K562 (cell line): ENCODE measurements around the gene CORO2A. TPM values are rescaled to one million over a fixed set of nuclear protein-coding genes. Genes with fewer than 3 reads are reported as not detected.

Experiments
- ATAC-seq: fragments of 200-7000 bp; cut with Tn5 transposase; 3 replicates; pipeline ENCODE4 v1.9.1; 2020; ENCODE audit warnings: moderate library complexity
- BruUV-seq: library from RNA; stranded (reverse); fragments of 400-500 nt; replicated peaks from 2 replicates; lab custom pipeline; 2021; lab: Mats Ljungman, UMichigan
- CTCF ChIA-PET: fragments of 300-600 bp; formaldehyde crosslinking; extraction: SDS; loops from one replicate; lab custom pipeline; 2021; ENCODE audit warnings: low intra/inter-chr PET ratio; lab: Yijun Ruan, JAX
- POLR2A ChIA-PET: fragments of 300-600, 350-650 bp; sonication (Branson Sonifier 250); formaldehyde crosslinking; extraction: SDS; loops from one replicate; lab custom pipeline; 2021; ENCODE audit warnings: antibody characterized with exemption, inconsistent platforms; lab: Yijun Ruan, JAX
- DNase-seq, 4 experiments: peaks; one replicate each; pipeline versions ENCODE4 v3.0.0 to v3.0.0-alpha.2; 2011 to 2018; ENCODE audit warnings: low spot score in 3 of 4, mixed read lengths in 3 of 4; ENCODE audit errors: extremely low read depth in 1 of 4
- FAIRE-seq: peaks from 2 replicates; lab custom pipeline; 2011; peaks lifted over from hg19 to GRCh38; lab: Jason Lieb, UNC
- H2AFZ ChIP-seq: 2 replicates; pipeline ENCODE4 v1.6.0; 2011; ENCODE audit warnings: low read depth, low read length, control low read depth, inconsistent platforms
- H3K27ac ChIP-seq: fragments of 200-600 bp; 3 replicates; pipeline ENCODE4 v1.8.0; 2011; ENCODE audit warnings: low read depth, mild to moderate bottlenecking, control low read depth, inconsistent platforms, low read length, moderate library complexity, mixed read lengths; ENCODE audit errors: extremely low read depth
- H3K27me3 ChIP-seq, 2 experiments: fragments of 300-600 bp in 1 of 2; 2 replicates in 1 of 2; 3 replicates in 1 of 2; pipeline versions ENCODE4 v1.6.0 to v1.8.0; 2011; ENCODE audit warnings: inconsistent platforms in 2 of 2, low read length in 2 of 2, mild to moderate bottlenecking in 1 of 2, mixed read lengths in 1 of 2, moderate library complexity in 1 of 2; ENCODE audit not compliant: control insufficient read depth in 2 of 2, insufficient read depth in 2 of 2
- H3K36me3 ChIP-seq: fragments of 300-600 bp; 3 replicates; pipeline ENCODE4 v1.8.0; 2011; ENCODE audit warnings: mild to moderate bottlenecking, low read length, inconsistent platforms; ENCODE audit not compliant: control insufficient read depth, insufficient read depth
- H3K4me1 ChIP-seq, 2 experiments: fragments of 200-600 bp in 1 of 2; replicated peaks in 1 of 2; 2 replicates in 1 of 2; 3 replicates in 1 of 2; pipeline versions ENCODE4 v1.5.1 to v1.8.0; 2011; ENCODE audit warnings: inconsistent platforms in 2 of 2, low read length in 2 of 2, mild to moderate bottlenecking in 1 of 2, mixed read lengths in 1 of 2, moderate library complexity in 1 of 2; ENCODE audit not compliant: control insufficient read depth in 2 of 2, insufficient read depth in 2 of 2
- H3K4me2 ChIP-seq: 2 replicates; pipeline ENCODE4 v1.6.1; 2011; ENCODE audit warnings: low read length, control low read depth, inconsistent platforms, mixed read lengths; ENCODE audit not compliant: insufficient read depth
- H3K4me3 ChIP-seq: fragments of 200-600 bp; sonication (generic), shearing (Covaris generic); 2 replicates; pipeline ENCODE4 v1.5.1; 2016; ENCODE audit warnings: control low read depth, inconsistent platforms
- H3K79me2 ChIP-seq: fragments of 200-600 bp; 3 replicates; pipeline ENCODE4 v1.8.0; 2011; ENCODE audit warnings: low read length, inconsistent platforms; ENCODE audit not compliant: control insufficient read depth, insufficient read depth
- H3K9ac ChIP-seq, 2 experiments: 2 replicates each; pipeline versions ENCODE4 v1.6.0 to v1.6.1; 2011; ENCODE audit warnings: low read depth in 2 of 2, low read length in 2 of 2, control low read depth in 1 of 2, inconsistent platforms in 1 of 2, mild to moderate bottlenecking in 1 of 2, mixed read lengths in 1 of 2; ENCODE audit not compliant: insufficient read depth in 1 of 2
- H3K9me1 ChIP-seq: one replicate; pipeline ENCODE4 v1.6.0; 2011; ENCODE audit warnings: inconsistent platforms, mild to moderate bottlenecking, low read length, moderate library complexity; ENCODE audit not compliant: control insufficient read depth, insufficient read depth
- H3K9me3 ChIP-seq: replicated peaks from 2 replicates; pipeline ENCODE4 v1.5.1; 2011; ENCODE audit warnings: low read depth, low read length, inconsistent platforms; ENCODE audit not compliant: control insufficient read depth, insufficient read depth
- H4K20me1 ChIP-seq: replicated peaks from 2 replicates; pipeline ENCODE4 v1.6.1; 2011; ENCODE audit warnings: low read length, inconsistent platforms, mixed read lengths; ENCODE audit not compliant: control insufficient read depth, insufficient read depth
- ELF4 ChIP-seq: fragments of 450-650 bp; formaldehyde crosslinking; IDR thresholded peaks from 2 replicates; pipeline ENCODE4 v1.4.0; 2022; ENCODE audit warnings: missing genetic modification characterization
- GABPB2 ChIP-seq: fragments of 250-450 bp; sonication (Bioruptor Pico); conservative IDR thresholded peaks from 2 replicates; pipeline ENCODE4 v1.5.1; 2021; ENCODE audit warnings: mild to moderate bottlenecking
- MYNN ChIP-seq, 2 experiments: sonication (generic); formaldehyde crosslinking in 1 of 2; IDR thresholded peaks; 2 replicates each; pipeline versions ENCODE4 v1.5.0 to v1.6.1; 2016 to 2020; ENCODE audit warnings: antibody characterized with exemption in 1 of 2, missing genetic modification reagents in 1 of 2
- POU5F1 ChIP-seq: fragments of 150-350 bp; IDR thresholded peaks from 2 replicates; pipeline ENCODE4 v1.6.1; 2014; ENCODE audit warnings: borderline replicate concordance, low read length, low read depth, mild to moderate bottlenecking; ENCODE audit not compliant: partially characterized antibody
- WGBS: fragments of 100-300 bp; shearing (Covaris generic); methylation state at CpG from one replicate; pipeline ENCODE4 v1.1.6; 2016; ENCODE audit warnings: low coverage, mixed read lengths; ENCODE audit not compliant: insufficient coverage; ENCODE audit errors: missing lambda C conversion rate; 5-methylcytosine and 5-hydroxymethylcytosine counted together
- in situ Hi-C: fragments of 300-500 bp; cut with MboI; formaldehyde crosslinking; loops from 4 replicates; pipeline ENCODE4 v1.15.0; 2018; ENCODE audit warnings: inconsistent platforms, mixed read lengths
- intact Hi-C: fragments of 100-400 bp; cut with micrococcal nuclease; formaldehyde crosslinking; loops from 2 replicates; pipeline ENCODE4 v1.14.2; 2022
- polyA plus RNA-seq, 8 experiments: library from polyadenylated mRNA; depleted of rRNA in 4 of 8; stranded (reverse) in 5 of 8; unstranded in 3 of 8; fragments of >200 nt; fragmentation: Nextera tagmentation in 2 of 8; fragmentation: Illumina TruSeq in 1 of 8; extraction: Ambion mirVana in 2 of 8; extraction: Trizol in 1 of 8; gene quantifications; 2 replicates each; pipeline versions ENCODE4 v1.2.1 to v1.2.3, GENCODE V29; 2011 to 2014; ENCODE audit warnings: inconsistent platforms in 1 of 8, missing spikeins in 1 of 8
- total RNA-seq, 7 experiments: library from RNA; depleted of rRNA in 6 of 7; stranded (reverse); fragments of >200 nt in 6 of 7; fragmentation: Illumina TruSeq in 2 of 7; extraction: Trizol in 2 of 7; gene quantifications; 2 replicates each; pipeline versions ENCODE4 v1.2.1 to v1.2.3, GENCODE V29; 2011 to 2021; ENCODE audit warnings: low replicate concordance in 1 of 7

CORO2A gene
- total and polyA plus RNA-seq, 9 of the 15 experiments (the other 6 are each of a cell fraction or from before 2014, with no cell fraction given): 9.5 to 26.6 (median 18.0) TPM

- H3K4me3 ChIP-seq: no peak overlapping the region
- 70% methylated on average over 4 of the region's 4 CpGs for WGBS
- no peak overlapping the region for H3K9ac ChIP-seq
- H3K79me2 ChIP-seq: no peaks in the 10 kb centered on the region
- intact Hi-C loops: no loop called here
- no peaks in the 10 kb centered on the region for H3K9me3 ChIP-seq
- DNase-seq: no peak
- H3K4me1 ChIP-seq: no peaks in the 10 kb centered on the region; a peak in 1 of 5 replicates
- CTCF ChIA-PET: no interaction called here
- H2AFZ ChIP-seq: no peak overlapping the region
- H3K27me3 ChIP-seq: no peaks in the 10 kb centered on the region
- POLR2A ChIA-PET: interaction anchor here (0.6 to 1.3 kb wide), 2 partner anchors 9 to 229 kb away, joined by 3 to 4 read pairs; no protein-coding TSS in a partner anchor
- H3K4me2 ChIP-seq: no peak overlapping the region
- H3K36me3 ChIP-seq: peaks cover 67% of the 10 kb centered on the region; the same call in 2 of the 3 replicates
- H3K27ac ChIP-seq: no peak overlapping the region
- TF ChIP-seq MYNN (IDR thresholded peaks at IDR 0.05) (no peak), MYNN (CRISPR knock-in tag; IDR thresholded peaks at IDR 0.05) (no peak), GABPB2 (CRISPR knock-in tag) (no peak), ELF4 (no peak), POU5F1 (no peak)
- TF ChIP-seq, all 486 proteins: peak for 0
- Histone ChIP-seq H4K20me1 (no peaks in the 10 kb centered on the region), H3K9me1 (no peaks in the 10 kb centered on the region)
- in situ Hi-C loops: no loop called here
- no TSS peak for BruUV-seq
- ATAC-seq (no peak), FAIRE-seq (no peak)
Measured at GRCh38 chr9:98135558-98135934, 56.9 kb downstream of the CORO2A start.
